PC-3 (cell line): ENCODE data around the gene HSPB1.

Experiments used
- CTCF ChIP-seq: fragments of 300-600 bp; sonication (generic); conservative IDR thresholded peaks from 2 replicates; pipeline ENCODE4 v1.5.1; 2017; ENCODE audit warnings: antibody characterized with exemption, low read depth, mild to moderate bottlenecking, low read length
- EZH2 ChIP-seq: fragments of 300-600 bp; sonication (generic); IDR thresholded peaks from one replicate; pipeline ENCODE4 v1.6.1; 2017; ENCODE audit warnings: antibody characterized with exemption, mild to moderate bottlenecking, low read length; ENCODE audit not compliant: unreplicated experiment
- EZH2phosphoT487 ChIP-seq: fragments of 300-600 bp; sonication (generic); IDR thresholded peaks from 2 replicates; pipeline ENCODE4 v1.6.1; 2018; ENCODE audit warnings: mild to moderate bottlenecking, antibody characterized with exemption, low read length, borderline replicate concordance

- TF ChIP-seq EZH2 (no peak), CTCF (no peak), EZH2phosphoT487 (no peak)
These were observed 49.7 kb downstream of the HSPB1 start for GRCh38 chr7:76352193-76352592.
